OCI-M1 (cell line): ENCODE measurements around the gene MAN2A1.

Experiments used
- DNase-seq: peaks from one replicate; lab custom pipeline; 2025; lab: John Stamatoyannopoulos, UW

The MAN2A1 gene

GRCh38 chr5:109681763-109682162 lies 8.0 kb upstream of the MAN2A1 start:
- DNase-seq: no peak

DNA sequence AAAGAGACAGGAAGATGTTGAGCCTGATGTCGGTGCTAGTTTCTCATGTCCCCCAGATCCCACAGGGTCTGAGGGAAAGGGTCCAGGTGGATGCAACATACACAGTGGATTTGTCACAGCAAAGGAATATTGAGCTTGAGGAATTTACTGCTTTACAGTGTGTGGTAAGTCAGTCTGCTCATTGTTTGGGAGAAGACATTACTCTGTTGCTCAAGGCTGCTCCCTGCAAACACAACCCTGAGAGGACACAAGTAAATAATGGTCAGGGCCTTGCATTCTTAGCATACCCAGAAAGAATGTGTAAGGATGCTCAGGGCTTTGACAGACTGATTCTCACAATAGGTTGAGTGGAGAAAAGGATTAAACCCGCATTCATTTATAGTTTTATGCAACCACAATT lies 7.3 kb upstream of the MAN2A1 start:
- no peak for DNase-seq

GRCh38 chr5:109685916-109686315 lies 3.8 kb upstream of the MAN2A1 start:
- DNase-seq: no peak

DNA sequence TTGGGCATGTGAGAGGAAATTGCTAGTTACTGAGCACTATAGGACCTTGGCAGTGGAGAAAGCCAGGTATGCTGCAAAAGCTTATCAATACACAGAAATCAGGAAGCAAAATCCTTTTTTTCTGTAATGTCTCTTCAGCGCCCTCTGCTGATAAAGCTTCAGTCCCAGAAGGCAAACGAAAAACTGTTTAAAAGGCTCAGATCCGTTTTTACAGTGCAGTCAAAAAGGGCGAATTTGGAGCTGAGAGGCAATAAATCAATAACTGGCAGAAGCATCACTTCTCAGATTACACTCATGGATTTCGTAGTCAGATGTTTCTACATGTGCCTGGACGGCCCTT lies 1.1 kb upstream of the MAN2A1 start:
- DNase-seq: peak; percentile 93

- peak; percentile 97 for DNase-seq
Measured at GRCh38 chr5:109688970-109689739, 572 bp upstream of the MAN2A1 start.

- peak; percentile 72 for DNase-seq
Measured at GRCh38 chr5:109690242-109690974, 681 bp downstream of the MAN2A1 start.

GRCh38 chr5:109690975-109691574 lies 1.3 kb downstream of the MAN2A1 start:
- peak; percentile 91 for DNase-seq

- peak; percentile 66 for DNase-seq
Measured at GRCh38 chr5:109691996-109692395, 2.3 kb downstream of the MAN2A1 start.

GRCh38 chr5:109692852-109693251 lies 3.1 kb downstream of the MAN2A1 start:
- DNase-seq: peak; percentile 18

- DNase-seq: no peak
Measured at GRCh38 chr5:109693535-109694400, 4.0 kb downstream of the MAN2A1 start.

GRCh38 chr5:109694451-109694891 lies 4.7 kb downstream of the MAN2A1 start:
- no peak for DNase-seq

- DNase-seq: peak; percentile 70
Measured at GRCh38 chr5:109695005-109695926, 5.5 kb downstream of the MAN2A1 start.

GRCh38 chr5:109697339-109697738 lies 7.6 kb downstream of the MAN2A1 start:
- DNase-seq: peak; percentile 61

GRCh38 chr5:109700516-109701153 lies 10.9 kb downstream of the MAN2A1 start:
- no peak for DNase-seq

- no peak for DNase-seq
Measured at GRCh38 chr5:109701252-109701651, 11.5 kb downstream of the MAN2A1 start.

DNA sequence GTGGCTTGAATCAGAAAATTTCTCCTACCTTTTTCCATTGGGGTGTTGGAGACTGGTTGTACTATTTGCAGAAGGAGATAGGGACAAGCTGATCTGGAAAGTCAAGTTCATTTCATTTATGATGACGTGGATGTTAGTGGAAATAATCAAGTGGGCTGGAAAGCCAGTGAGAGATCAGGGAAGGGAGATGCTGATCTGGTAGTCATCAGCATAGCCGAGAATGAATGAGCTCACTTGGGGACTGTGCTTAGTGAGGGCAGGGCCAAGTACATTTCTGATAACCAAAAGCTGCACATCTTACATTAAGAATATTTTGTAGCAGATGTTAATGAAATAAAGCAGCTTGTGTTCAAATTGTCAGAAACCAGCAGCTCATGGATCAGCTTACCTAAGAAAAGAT lies 12.1 kb downstream of the MAN2A1 start:
- peak; percentile 72 for DNase-seq

- DNase-seq: peak; percentile 60
Measured at GRCh38 chr5:109703166-109703565, 13.4 kb downstream of the MAN2A1 start.

GRCh38 chr5:109703829-109704228 lies 14.1 kb downstream of the MAN2A1 start:
- DNase-seq: peak; percentile 88

DNA sequence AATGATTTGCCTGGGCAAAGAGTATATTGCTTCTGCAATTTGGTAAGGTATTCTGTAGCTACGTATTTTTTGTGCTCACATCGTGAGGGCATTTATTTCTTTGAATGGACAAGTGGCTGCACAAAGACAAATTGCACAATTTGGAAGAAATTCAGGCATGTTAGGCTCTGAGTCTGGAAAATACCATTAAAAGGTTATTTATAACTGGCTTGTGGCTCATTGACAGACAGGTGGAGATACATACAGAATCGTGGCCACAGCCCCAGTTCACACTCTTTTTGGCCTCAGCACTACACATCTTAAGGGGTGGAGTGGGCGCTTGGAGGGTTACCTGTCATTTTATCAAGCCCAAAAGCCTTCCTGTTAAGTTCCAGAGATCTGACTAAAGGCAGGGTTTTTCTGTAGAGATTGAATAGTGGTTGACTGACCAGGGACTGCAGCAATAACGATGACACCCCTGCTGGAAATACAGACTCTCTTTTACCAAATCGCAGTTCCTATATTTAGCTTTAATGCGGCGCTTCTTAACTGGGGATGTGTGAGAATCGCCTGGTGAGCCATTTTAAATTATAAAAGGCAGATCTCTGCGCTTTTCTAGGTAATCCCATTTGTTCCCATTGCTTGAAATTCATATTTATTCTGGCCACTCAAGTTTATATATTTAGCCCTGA lies 14.7 kb downstream of the MAN2A1 start:
- DNase-seq: no peak

- DNase-seq: no peak
Measured at GRCh38 chr5:109705596-109705995, 15.9 kb downstream of the MAN2A1 start.
